A204.1 (cell line): ENCODE data around the gene PTPRA.

Experiments used
- FAIRE-seq: peaks from 2 replicates; lab custom pipeline; 2012; peaks lifted over from hg19 to GRCh38; lab: Jason Lieb, UNC

PTPRA gene

GRCh38 chr20:2937902-2938301 is 64.6 kb downstream of the PTPRA start:
- no peak for FAIRE-seq

GRCh38 chr20:2942439-2942838 is 69.2 kb downstream of the PTPRA start:
- no peak for FAIRE-seq

- no peak for FAIRE-seq
Measured at GRCh38 chr20:2946988-2947961, 74.0 kb downstream of the PTPRA start.

DNA sequence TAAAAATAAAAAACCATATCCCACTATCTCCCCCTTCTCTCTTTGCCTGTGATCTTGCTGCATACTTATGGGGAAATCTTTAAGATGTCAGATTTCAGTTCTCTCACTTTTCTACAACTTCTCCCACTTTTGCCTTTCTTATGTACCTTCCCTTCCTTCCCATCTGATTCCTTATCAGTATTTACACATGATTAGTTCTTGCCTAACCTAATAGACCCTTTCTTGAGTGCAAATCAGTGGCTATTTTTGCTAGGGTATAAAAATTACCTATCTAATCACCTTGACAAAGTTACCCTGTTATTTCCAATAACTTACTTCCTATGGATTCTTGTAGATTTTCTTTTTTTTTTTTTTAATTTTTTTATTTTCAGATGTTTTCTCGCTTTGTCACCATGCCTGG is 75.7 kb downstream of the PTPRA start:
- FAIRE-seq: no peak

GRCh38 chr20:2952766-2953165 is 79.5 kb downstream of the PTPRA start:
- no peak for FAIRE-seq

- FAIRE-seq: no peak
Measured at GRCh38 chr20:2955257-2955970, 82.1 kb downstream of the PTPRA start.

GRCh38 chr20:2956480-2956879 is 83.2 kb downstream of the PTPRA start:
- FAIRE-seq: no peak

DNA sequence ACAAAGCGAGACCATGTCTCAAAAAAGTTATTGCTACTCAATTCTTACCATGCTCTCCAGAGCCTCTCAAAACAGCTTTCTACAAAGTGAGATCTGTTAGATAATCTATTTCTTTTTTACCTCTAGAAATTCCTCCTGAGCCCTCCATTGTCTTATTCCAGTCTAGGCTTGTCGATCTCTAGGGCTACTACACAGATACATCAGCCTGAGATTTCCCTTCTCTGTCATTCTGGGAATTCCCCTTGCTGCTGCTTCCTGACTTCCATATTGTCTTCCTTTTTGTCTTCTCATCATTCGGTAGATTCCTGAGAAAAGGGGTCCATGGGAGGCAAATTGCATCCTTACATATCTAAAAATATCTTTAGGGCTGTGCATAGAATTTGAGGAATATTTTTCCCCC is 94.6 kb downstream of the PTPRA start:
- no peak for FAIRE-seq

GRCh38 chr20:2972126-2972525 is 98.8 kb downstream of the PTPRA start:
- FAIRE-seq: no peak

- no peak for FAIRE-seq
Measured at GRCh38 chr20:2973574-2973973, 100.3 kb downstream of the PTPRA start.

GRCh38 chr20:2978519-2978918 is 105.2 kb downstream of the PTPRA start:
- no peak for FAIRE-seq

- no peak for FAIRE-seq
Measured at GRCh38 chr20:2981646-2982045, 108.4 kb downstream of the PTPRA start.

- no peak for FAIRE-seq
Measured at GRCh38 chr20:2983508-2983907, 110.2 kb downstream of the PTPRA start.

- FAIRE-seq: no peak
Measured at GRCh38 chr20:2984028-2984501, 110.8 kb downstream of the PTPRA start.

GRCh38 chr20:2984956-2985661 is 111.8 kb downstream of the PTPRA start:
- no peak for FAIRE-seq

- FAIRE-seq: no peak
Measured at GRCh38 chr20:2986466-2986865, 113.2 kb downstream of the PTPRA start.

DNA sequence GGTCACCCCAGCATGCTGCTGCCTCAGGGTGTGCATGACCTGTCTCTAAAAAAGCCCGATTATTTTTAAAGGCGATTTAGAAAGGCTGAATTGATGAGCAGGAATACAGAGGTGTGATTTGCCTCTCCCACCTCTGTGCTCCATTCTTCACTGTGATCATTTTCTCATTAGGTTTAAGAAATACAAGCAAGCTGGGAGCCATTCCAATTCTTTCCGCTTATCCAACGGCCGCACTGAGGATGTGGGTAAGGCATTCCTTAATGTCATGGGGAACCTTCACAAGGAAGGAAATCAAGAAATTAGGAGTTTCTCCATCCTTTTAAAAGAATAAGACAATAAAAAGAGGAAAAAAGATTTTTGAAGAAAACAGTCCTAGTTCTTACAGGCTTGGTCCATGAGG is 114.6 kb downstream of the PTPRA start:
- no peak for FAIRE-seq

GRCh38 chr20:2991532-2991931 is 118.3 kb downstream of the PTPRA start:
- FAIRE-seq: no peak

DNA sequence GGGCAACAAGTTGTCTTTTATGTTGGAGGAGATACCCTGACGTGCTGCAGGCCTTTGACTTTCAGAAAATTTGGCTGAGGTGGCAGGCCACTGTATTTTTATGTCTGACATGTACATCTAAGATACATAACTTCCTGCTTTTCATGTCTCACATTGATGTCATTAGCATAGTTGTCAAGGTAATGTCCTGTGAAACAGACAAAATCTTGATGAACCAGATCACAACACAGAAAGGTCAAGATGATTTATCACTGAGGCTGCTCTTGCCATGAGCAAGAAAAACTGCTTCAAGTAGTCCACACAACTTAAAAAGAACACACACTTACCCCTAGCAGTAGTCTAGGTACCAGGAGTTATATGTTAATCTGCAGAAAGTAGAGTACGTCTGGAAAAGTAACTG is 120.0 kb downstream of the PTPRA start:
- no peak for FAIRE-seq

GRCh38 chr20:2995796-2996195 is 122.5 kb downstream of the PTPRA start:
- FAIRE-seq: no peak

- FAIRE-seq: peak; percentile 92
Measured at GRCh38 chr20:2998728-2999127, 125.4 kb downstream of the PTPRA start.

DNA sequence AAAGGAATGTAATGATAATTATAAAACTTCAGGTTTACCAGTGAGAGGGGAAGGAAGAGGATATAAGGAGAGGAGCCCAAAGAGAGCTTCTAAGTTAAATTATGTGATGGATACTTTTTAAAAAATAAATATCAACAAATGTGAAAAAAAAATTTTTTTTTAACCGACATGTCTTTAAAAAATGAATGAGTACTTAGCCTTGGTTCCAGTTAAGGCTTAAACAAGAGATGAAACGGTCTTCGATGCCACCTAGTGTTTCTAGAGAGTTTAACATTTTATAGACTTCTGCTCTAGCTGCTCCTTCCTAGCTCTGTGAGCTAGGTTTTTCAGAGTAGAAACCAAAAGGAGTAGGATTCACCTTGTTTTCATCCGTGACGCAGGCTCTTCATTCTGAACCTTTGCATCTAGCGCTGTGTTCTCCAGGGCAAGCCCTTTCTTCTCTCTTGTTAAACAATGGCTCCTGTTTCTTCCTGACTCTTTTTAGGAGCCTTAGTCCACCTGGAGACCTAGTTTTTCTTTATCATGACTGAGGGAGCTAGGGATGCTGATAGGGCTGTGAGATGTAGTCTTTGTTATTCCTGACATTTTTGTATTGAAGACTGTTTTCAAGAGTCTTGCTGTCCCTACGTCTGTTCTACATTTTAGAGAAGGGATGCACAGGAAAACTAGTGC is 127.7 kb downstream of the PTPRA start:
- FAIRE-seq: peak; percentile 97
